ENCODE data around the gene SLC22A16. TPM values are rescaled to one million over a fixed set of nuclear protein-coding genes. Genes with fewer than 3 reads are reported as not detected.

The SLC22A16 gene
- total RNA-seq: not detected

- DNase-seq (ENCODE audit: extremely low spot score in 2 of 2): peak; percentile 18 to 79
- peaks cover 9% of the 10 kb centered on the region for H3K4me1 ChIP-seq
- H3K4me3 ChIP-seq: peak within 1 kb of the TSS; percentile 29 to 40
- no peak within 1 kb of the TSS for H3K27ac ChIP-seq
- H3K9me3 ChIP-seq: no peaks in the 10 kb centered on the region
- intact Hi-C loops (cut with DNase I): no loop called here
- no peak for TF ChIP-seq POLR2A (IDR thresholded peaks at IDR 0.05)
- no peak for TF ChIP-seq POLR2AphosphoS5 (IDR thresholded peaks at IDR 0.05; ENCODE audit: insufficient read depth in 1 of 2, low read depth in 1 of 2)
- no peak for TF ChIP-seq CTCF (IDR thresholded peaks at IDR 0.05)
- H3K36me3 ChIP-seq: no peaks in the 10 kb centered on the region
- no peaks in the 10 kb centered on the region for H3K27me3 ChIP-seq
Observed at GRCh38 chr6:110476046-110476849, at the start of gene SLC22A16. Gene SLC22A16 (minus strand): TSS chr6:110476613. CDS start chr6:110476574, 39 bp downstream.

GRCh38 chr6:110525001-110525400, 48.6 kb upstream of the SLC22A16 start:
- Histone ChIP-seq H3K9me3 (no peaks in the 10 kb centered on the region), H3K4me3 (no peak overlapping the region), H3K27me3 (no peaks in the 10 kb centered on the region), H3K36me3 (no peaks in the 10 kb centered on the region), H3K27ac (no peak overlapping the region), H3K4me1 (peaks cover 24% of the 10 kb centered on the region)
- peak in 1 of 2 donors; percentile 58 for DNase-seq (ENCODE audit: extremely low spot score in 2 of 2)
- TF ChIP-seq CTCF (IDR thresholded peaks at IDR 0.05) (no peak), POLR2AphosphoS5 (IDR thresholded peaks at IDR 0.05; ENCODE audit: insufficient read depth in 1 of 2, low read depth in 1 of 2) (no peak), POLR2A (IDR thresholded peaks at IDR 0.05) (no peak)
- intact Hi-C loops (cut with DNase I): no loop called here

GRCh38 chr6:110524305-110524704, 47.9 kb upstream of the SLC22A16 start:
- H3K4me3 ChIP-seq: no peak overlapping the region
- no peaks in the 10 kb centered on the region for H3K36me3 ChIP-seq
- no peaks in the 10 kb centered on the region for H3K27me3 ChIP-seq
- no peaks in the 10 kb centered on the region for H3K9me3 ChIP-seq
- peaks cover 19% of the 10 kb centered on the region for H3K4me1 ChIP-seq
- no peak overlapping the region for H3K27ac ChIP-seq
- peak in 1 of 2 donors; percentile 11 for DNase-seq (ENCODE audit: extremely low spot score in 2 of 2)
- no peak for TF ChIP-seq POLR2A (IDR thresholded peaks at IDR 0.05)
- no peak for TF ChIP-seq CTCF (IDR thresholded peaks at IDR 0.05)
- TF ChIP-seq POLR2AphosphoS5 (IDR thresholded peaks at IDR 0.05; ENCODE audit: insufficient read depth in 1 of 2, low read depth in 1 of 2): no peak
- intact Hi-C loops (cut with DNase I): no loop called here

- intact Hi-C loops (cut with DNase I): no loop called here
- H3K4me1 ChIP-seq: peaks cover 11% of the 10 kb centered on the region
Observed at GRCh38 chr6:110523451-110524021, 47.1 kb upstream of the SLC22A16 start.

More at GRCh38 chr6:110523451-110524021, 47.1 kb upstream of the SLC22A16 start:
- DNase-seq (ENCODE audit: extremely low spot score in 2 of 2): peak in 1 of 2 donors; percentile 54
- no peaks in the 10 kb centered on the region for H3K9me3 ChIP-seq
- no peak overlapping the region for H3K27ac ChIP-seq
- no peak for TF ChIP-seq POLR2A (IDR thresholded peaks at IDR 0.05)
- no peak for TF ChIP-seq POLR2AphosphoS5 (IDR thresholded peaks at IDR 0.05; ENCODE audit: insufficient read depth in 1 of 2, low read depth in 1 of 2)
- no peak for TF ChIP-seq CTCF (IDR thresholded peaks at IDR 0.05)
- H3K36me3 ChIP-seq: no peaks in the 10 kb centered on the region
- no peaks in the 10 kb centered on the region for H3K27me3 ChIP-seq
- no peak overlapping the region for H3K4me3 ChIP-seq
